Measurements from ENCODE around the gene KANK4.

DNA sequence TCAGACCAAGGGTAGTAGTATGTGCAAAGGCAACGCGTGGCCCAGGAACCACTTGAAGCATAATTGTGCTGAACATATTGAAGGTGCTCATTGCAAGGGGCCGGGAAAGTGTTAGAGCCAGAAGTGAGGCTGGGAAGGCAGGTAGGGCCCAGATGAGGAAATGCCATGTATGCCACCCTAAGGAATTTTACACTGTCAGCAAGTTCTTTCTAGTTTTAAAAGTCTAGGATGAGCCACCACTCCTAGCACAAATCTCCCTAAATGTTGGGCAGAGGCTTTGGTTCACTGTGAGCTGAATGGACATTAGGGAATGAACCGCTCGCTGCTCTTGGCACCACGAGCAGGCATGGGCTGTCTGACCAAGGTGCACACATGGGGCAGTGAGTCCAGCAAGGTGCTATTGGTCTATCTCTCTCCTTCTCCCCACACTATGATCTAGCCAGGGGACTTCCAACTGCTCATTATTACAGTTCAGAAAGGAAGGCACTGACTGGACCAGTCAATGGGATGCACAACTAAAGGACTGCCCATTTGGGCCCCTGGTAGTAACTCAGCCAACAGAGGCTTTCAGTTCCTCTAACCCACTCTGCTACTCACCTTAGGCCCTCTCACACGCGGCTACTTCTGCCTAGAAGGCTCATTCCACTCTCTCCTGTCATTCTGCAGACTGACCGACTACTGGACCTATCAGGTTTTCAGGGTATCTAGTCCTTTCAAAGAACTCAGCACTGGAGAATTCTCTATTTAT, 2.0 kb downstream of the KANK4 start:
- TF ChIP-seq, protein P1, sequence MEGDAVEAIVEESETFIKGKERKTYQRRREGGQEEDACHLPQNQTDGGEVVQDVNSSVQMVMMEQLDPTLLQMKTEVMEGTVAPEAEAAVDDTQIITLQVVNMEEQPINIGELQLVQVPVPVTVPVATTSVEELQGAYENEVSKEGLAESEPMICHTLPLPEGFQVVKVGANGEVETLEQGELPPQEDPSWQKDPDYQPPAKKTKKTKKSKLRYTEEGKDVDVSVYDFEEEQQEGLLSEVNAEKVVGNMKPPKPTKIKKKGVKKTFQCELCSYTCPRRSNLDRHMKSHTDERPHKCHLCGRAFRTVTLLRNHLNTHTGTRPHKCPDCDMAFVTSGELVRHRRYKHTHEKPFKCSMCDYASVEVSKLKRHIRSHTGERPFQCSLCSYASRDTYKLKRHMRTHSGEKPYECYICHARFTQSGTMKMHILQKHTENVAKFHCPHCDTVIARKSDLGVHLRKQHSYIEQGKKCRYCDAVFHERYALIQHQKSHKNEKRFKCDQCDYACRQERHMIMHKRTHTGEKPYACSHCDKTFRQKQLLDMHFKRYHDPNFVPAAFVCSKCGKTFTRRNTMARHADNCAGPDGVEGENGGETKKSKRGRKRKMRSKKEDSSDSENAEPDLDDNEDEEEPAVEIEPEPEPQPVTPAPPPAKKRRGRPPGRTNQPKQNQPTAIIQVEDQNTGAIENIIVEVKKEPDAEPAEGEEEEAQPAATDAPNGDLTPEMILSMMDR (conservative IDR thresholded peaks at IDR 0.05; ENCODE audit: low read depth, low read length) = no peak
- TF ChIP-seq NFE2L2 (IDR thresholded peaks at IDR 0.05; ENCODE audit: low read depth, low read length) (no peak), CEBPB (IDR thresholded peaks at IDR 0.05; ENCODE audit: low read depth, low read length) (no peak), BHLHE40 (IDR thresholded peaks at IDR 0.05; ENCODE audit: low read depth, low read length) (no peak), MXI1 (IDR thresholded peaks at IDR 0.05; ENCODE audit: borderline replicate concordance, low read depth, low read length) (no peak), POLR2A (IDR thresholded peaks at IDR 0.05; ENCODE audit: low read depth, low read length) (no peak), MAZ (IDR thresholded peaks at IDR 0.05; ENCODE audit: borderline replicate concordance, low read depth, low read length) (no peak), RAD21 (IDR thresholded peaks at IDR 0.05; ENCODE audit: low read length) (no peak), CHD1 (IDR thresholded peaks at IDR 0.05; ENCODE audit: low read depth, low read length) (no peak), FOS (IDR thresholded peaks at IDR 0.05; ENCODE audit: low read depth, low read length) (no peak), MAFK (IDR thresholded peaks at IDR 0.05; ENCODE audit: low read depth, low read length) (no peak; the same call in 1 of the 2 replicates)
- TF ChIP-seq, protein P2, sequence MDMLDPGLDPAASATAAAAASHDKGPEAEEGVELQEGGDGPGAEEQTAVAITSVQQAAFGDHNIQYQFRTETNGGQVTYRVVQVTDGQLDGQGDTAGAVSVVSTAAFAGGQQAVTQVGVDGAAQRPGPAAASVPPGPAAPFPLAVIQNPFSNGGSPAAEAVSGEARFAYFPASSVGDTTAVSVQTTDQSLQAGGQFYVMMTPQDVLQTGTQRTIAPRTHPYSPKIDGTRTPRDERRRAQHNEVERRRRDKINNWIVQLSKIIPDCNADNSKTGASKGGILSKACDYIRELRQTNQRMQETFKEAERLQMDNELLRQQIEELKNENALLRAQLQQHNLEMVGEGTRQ (IDR thresholded peaks at IDR 0.05; ENCODE audit: low read depth, low read length) = no peak

Data from IMR-90 (cell line).